Measurements from ENCODE around the gene HHATL.
A peak's percentile ranks its signal among the peaks of the same experiment; 100 is the strongest.

Gene HHATL

DNA sequence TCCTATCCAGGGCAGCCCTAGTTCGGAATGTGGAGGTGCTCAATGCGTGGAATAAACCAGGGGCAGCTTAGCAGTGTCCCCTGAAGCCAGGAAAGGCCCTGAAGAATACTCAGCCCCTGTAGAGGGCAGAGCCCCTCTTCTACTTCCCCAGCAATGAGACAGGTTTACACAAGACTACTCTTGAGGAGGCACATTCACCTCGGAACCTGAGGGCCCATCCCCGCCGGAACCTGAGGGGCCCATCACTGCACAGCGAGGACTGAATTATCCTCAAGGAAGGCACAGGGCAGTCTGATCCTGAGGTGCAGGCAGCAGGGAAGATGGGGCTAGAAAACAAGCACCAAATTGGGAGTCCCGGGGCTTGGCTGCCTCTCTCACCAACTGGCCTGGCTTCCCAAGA, 48.2 kb upstream of the HHATL start:
- Histone ChIP-seq H3K9me3 (ENCODE audit: low read length) (no peaks in the 10 kb centered on the region), H2AFZ (ENCODE audit: low read length) (no peak overlapping the region), H3K9me2 (ENCODE audit: low read depth, low read length) (no peaks in the 10 kb centered on the region), H3K9ac (ENCODE audit: low read length) (no peak overlapping the region), H3K79me2 (ENCODE audit: insufficient read depth, low read length) (no peaks in the 10 kb centered on the region), H3K27me3 (ENCODE audit: insufficient read depth, low read length) (no peaks in the 10 kb centered on the region), H3K4me2 (ENCODE audit: low read length) (no peak overlapping the region), H3K4me1 (ENCODE audit: insufficient read depth, low read length, severe bottlenecking) (no peaks in the 10 kb centered on the region), H3K27ac (ENCODE audit: low read depth, low read length, poor library complexity, severe bottlenecking) (no peak overlapping the region), H3K4me3 (ENCODE audit: low read depth, low read length, poor library complexity, severe bottlenecking) (no peak overlapping the region), H3F3A (ENCODE audit: insufficient read depth, low read length) (no peaks in the 10 kb centered on the region), H3K36me3 (ENCODE audit: insufficient read depth, low read length) (no peaks in the 10 kb centered on the region), H4K20me1 (ENCODE audit: insufficient read depth, low read length) (no peaks in the 10 kb centered on the region)
- TF ChIP-seq EZH2 (IDR thresholded peaks at IDR 0.05; ENCODE audit: borderline replicate concordance, low read length), result no peak

DNA sequence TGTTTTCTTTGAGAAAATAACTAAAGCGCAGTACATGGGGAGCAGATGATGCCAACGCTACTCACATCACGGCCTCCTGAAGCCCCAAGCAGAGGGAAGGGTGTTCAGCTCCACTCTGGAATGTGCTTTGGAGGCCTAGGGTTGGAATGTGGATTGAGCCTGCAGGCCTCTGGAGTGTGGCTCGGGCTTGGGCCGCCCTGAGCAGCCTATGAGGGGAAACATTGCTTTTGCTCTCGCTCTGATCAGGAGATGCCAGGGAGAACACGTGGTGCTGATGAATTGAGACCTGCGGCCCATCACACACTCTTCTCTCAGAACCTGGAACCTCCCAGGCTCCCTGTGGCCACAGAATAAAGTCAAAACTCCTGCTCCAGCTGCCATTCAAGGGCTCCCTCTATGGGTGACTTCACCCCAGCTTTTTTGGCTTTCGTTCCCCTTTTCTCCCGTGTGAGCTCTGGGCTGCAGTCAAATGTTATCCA, 47.2 kb upstream of the HHATL start:
- Histone ChIP-seq H3K27me3 (ENCODE audit: insufficient read depth, low read length) (no peaks in the 10 kb centered on the region), H3K27ac (ENCODE audit: low read depth, low read length, poor library complexity, severe bottlenecking) (no peak overlapping the region), H3K4me2 (ENCODE audit: low read length) (no peak overlapping the region), H4K20me1 (ENCODE audit: insufficient read depth, low read length) (no peaks in the 10 kb centered on the region), H2AFZ (ENCODE audit: low read length) (no peak overlapping the region), H3K4me3 (ENCODE audit: low read depth, low read length, poor library complexity, severe bottlenecking) (no peak overlapping the region), H3K9ac (ENCODE audit: low read length) (no peak overlapping the region), H3K4me1 (ENCODE audit: insufficient read depth, low read length, severe bottlenecking) (no peaks in the 10 kb centered on the region), H3K9me3 (ENCODE audit: low read length) (no peaks in the 10 kb centered on the region), H3K79me2 (ENCODE audit: insufficient read depth, low read length) (no peaks in the 10 kb centered on the region), H3K36me3 (ENCODE audit: insufficient read depth, low read length) (no peaks in the 10 kb centered on the region), H3F3A (ENCODE audit: insufficient read depth, low read length) (no peaks in the 10 kb centered on the region), H3K9me2 (ENCODE audit: low read depth, low read length) (no peaks in the 10 kb centered on the region)
- TF ChIP-seq, protein P1, sequence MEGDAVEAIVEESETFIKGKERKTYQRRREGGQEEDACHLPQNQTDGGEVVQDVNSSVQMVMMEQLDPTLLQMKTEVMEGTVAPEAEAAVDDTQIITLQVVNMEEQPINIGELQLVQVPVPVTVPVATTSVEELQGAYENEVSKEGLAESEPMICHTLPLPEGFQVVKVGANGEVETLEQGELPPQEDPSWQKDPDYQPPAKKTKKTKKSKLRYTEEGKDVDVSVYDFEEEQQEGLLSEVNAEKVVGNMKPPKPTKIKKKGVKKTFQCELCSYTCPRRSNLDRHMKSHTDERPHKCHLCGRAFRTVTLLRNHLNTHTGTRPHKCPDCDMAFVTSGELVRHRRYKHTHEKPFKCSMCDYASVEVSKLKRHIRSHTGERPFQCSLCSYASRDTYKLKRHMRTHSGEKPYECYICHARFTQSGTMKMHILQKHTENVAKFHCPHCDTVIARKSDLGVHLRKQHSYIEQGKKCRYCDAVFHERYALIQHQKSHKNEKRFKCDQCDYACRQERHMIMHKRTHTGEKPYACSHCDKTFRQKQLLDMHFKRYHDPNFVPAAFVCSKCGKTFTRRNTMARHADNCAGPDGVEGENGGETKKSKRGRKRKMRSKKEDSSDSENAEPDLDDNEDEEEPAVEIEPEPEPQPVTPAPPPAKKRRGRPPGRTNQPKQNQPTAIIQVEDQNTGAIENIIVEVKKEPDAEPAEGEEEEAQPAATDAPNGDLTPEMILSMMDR (IDR thresholded peaks at IDR 0.05; ENCODE audit: low read length), result peak; percentile 44
- TF ChIP-seq EZH2 (IDR thresholded peaks at IDR 0.05; ENCODE audit: borderline replicate concordance, low read length), result no peak

DNA sequence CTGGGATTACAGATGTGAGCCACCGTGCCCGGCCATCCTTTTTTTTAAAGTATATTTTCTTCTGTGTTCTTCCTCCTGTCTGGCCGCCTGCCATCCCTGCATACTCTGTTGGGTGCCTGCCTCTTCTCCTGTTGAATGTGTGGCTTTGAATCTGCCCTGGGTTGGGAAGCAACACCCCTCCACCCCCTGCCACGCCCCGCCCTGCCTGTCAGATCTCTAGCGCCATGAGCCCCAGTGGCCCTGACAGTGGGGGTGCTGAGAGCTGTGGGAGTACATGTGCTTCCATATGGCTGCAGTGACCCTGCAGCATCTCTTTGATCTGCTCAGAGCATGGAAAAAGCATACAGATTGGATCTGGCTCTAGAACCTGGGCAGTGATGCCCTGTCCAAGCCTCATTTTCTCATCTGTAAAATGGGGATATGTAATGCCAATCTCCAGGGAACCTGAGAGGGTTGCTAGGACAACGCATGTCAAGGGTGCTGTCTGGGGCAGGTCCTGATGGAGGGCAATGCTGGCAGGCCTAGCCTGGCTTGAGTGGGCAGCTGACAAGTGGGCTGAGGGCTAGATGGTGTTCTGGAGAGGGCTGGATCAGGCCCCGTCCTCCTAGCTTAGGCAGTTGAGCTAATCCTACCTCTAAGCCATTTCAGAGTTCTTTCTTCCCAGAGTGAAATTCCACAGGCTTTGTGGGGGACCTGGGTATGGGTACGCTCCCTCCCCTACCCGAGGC, 46.6 kb upstream of the HHATL start:
- H3K9me2 ChIP-seq (ENCODE audit: low read depth, low read length), result no peaks in the 10 kb centered on the region
- no peaks in the 10 kb centered on the region for H4K20me1 ChIP-seq (ENCODE audit: insufficient read depth, low read length)
- no peaks in the 10 kb centered on the region for H3F3A ChIP-seq (ENCODE audit: insufficient read depth, low read length)
- H3K4me2 ChIP-seq (ENCODE audit: low read length), result no peak overlapping the region
- H3K4me1 ChIP-seq (ENCODE audit: insufficient read depth, low read length, severe bottlenecking), result peaks cover 2% of the 10 kb centered on the region
- H3K9ac ChIP-seq (ENCODE audit: low read length), result no peak overlapping the region
- H3K36me3 ChIP-seq (ENCODE audit: insufficient read depth, low read length), result no peaks in the 10 kb centered on the region
- H3K9me3 ChIP-seq (ENCODE audit: low read length), result no peaks in the 10 kb centered on the region
- no peak overlapping the region for H2AFZ ChIP-seq (ENCODE audit: low read length)
- no peak overlapping the region for H3K27ac ChIP-seq (ENCODE audit: low read depth, low read length, poor library complexity, severe bottlenecking)
- H3K27me3 ChIP-seq (ENCODE audit: insufficient read depth, low read length), result no peaks in the 10 kb centered on the region
- no peaks in the 10 kb centered on the region for H3K79me2 ChIP-seq (ENCODE audit: insufficient read depth, low read length)
- no peak overlapping the region for H3K4me3 ChIP-seq (ENCODE audit: low read depth, low read length, poor library complexity, severe bottlenecking)
- TF ChIP-seq EZH2 (IDR thresholded peaks at IDR 0.05; ENCODE audit: borderline replicate concordance, low read length), result no peak
- TF ChIP-seq, protein P1 (IDR thresholded peaks at IDR 0.05; ENCODE audit: low read length), result no peak

DNA sequence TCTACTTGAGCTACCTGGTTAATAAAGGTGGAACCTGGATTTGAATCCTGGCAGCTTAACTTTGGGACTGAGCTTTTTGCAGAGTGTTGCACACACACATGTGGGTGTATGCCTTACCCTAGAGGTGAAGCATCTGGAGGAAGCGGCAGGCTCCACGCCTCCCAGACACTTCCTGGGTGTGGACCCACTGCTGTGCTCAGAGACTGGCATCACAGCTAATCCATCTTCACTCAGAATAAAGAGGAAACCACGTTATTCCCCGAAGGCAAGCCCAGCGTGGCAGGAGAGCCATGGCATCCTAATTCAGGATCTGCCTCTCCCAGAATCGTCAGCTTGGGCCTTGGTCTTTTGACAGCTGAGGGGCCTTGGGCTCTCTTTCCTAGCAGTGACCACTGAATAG, 45.0 kb upstream of the HHATL start:
- Histone ChIP-seq H3K36me3 (ENCODE audit: insufficient read depth, low read length) (no peaks in the 10 kb centered on the region), H3K9me2 (ENCODE audit: low read depth, low read length) (no peaks in the 10 kb centered on the region), H3K9ac (ENCODE audit: low read length) (no peak overlapping the region), H3K4me1 (ENCODE audit: insufficient read depth, low read length, severe bottlenecking) (peaks cover 2% of the 10 kb centered on the region), H4K20me1 (ENCODE audit: insufficient read depth, low read length) (no peaks in the 10 kb centered on the region), H3F3A (ENCODE audit: insufficient read depth, low read length) (no peaks in the 10 kb centered on the region), H3K27me3 (ENCODE audit: insufficient read depth, low read length) (no peaks in the 10 kb centered on the region), H3K9me3 (ENCODE audit: low read length) (no peaks in the 10 kb centered on the region), H3K4me2 (ENCODE audit: low read length) (no peak overlapping the region), H3K4me3 (ENCODE audit: low read depth, low read length, poor library complexity, severe bottlenecking) (no peak overlapping the region), H2AFZ (ENCODE audit: low read length) (no peak overlapping the region), H3K27ac (ENCODE audit: low read depth, low read length, poor library complexity, severe bottlenecking) (no peak overlapping the region), H3K79me2 (ENCODE audit: insufficient read depth, low read length) (no peaks in the 10 kb centered on the region)
- TF ChIP-seq, protein P1 (IDR thresholded peaks at IDR 0.05; ENCODE audit: low read length), result no peak
- no peak for TF ChIP-seq EZH2 (IDR thresholded peaks at IDR 0.05; ENCODE audit: borderline replicate concordance, low read length)
